Sigmoid colon (tissue), 7 donors: ENCODE data around the gene VCAN. TPM values are rescaled to one million over a fixed set of nuclear protein-coding genes. Genes with fewer than 3 reads are reported as not detected.

ENCODE experiments used
- DNase-seq: peaks from one replicate; pipeline ENCODE4 v3.0.0-alpha.2; 2019
- H3K27ac ChIP-seq, 4 donors: fragments of 200-600 bp; sonication (generic); one replicate each; pipeline ENCODE4 v1.5.1; 2016 to 2019; ENCODE audit warnings: mild to moderate bottlenecking in 1 of 4
- H3K27me3 ChIP-seq, 3 donors: fragments of 200-600 bp; sonication (generic); one replicate each; pipeline ENCODE4 v1.5.1; 2019; ENCODE audit warnings: mild to moderate bottlenecking in 1 of 3
- H3K36me3 ChIP-seq, 4 donors: fragments of 200-600 bp; sonication (generic); one replicate each; pipeline ENCODE4 v1.5.1; 2016 to 2019
- H3K4me1 ChIP-seq, 4 donors: fragments of 200-600 bp; sonication (generic); one replicate each; pipeline ENCODE4 v1.5.1; 2017 to 2019
- H3K4me3 ChIP-seq, 4 donors: fragments of 200-600 bp; sonication (generic); one replicate each; pipeline ENCODE4 v1.5.1; 2017 to 2019; ENCODE audit warnings: mild to moderate bottlenecking in 2 of 4, moderate library complexity in 1 of 4
- H3K9me3 ChIP-seq, 4 donors: fragments of 200-600 bp in 3 of 4; sonication (generic) in 3 of 4; one replicate each; pipeline versions ENCODE4 v1.5.1 to v1.6.1; 2013 to 2019
- EP300 ChIP-seq, 4 donors: sonication (generic); formaldehyde crosslinking; IDR thresholded peaks; one replicate each; pipeline ENCODE4 v1.6.1; 2017; ENCODE audit warnings: antibody characterized with exemption in 4 of 4
- POLR2A ChIP-seq, 2 donors: fragments of 450-650 bp; IDR thresholded peaks; one replicate each; pipeline ENCODE4 v1.6.1; 2016; ENCODE audit warnings: antibody characterized with exemption in 2 of 2, mild to moderate bottlenecking in 2 of 2, moderate library complexity in 2 of 2
- POLR2AphosphoS5 ChIP-seq, 4 donors: sonication (generic); formaldehyde crosslinking; IDR thresholded peaks; one replicate each; pipeline ENCODE4 v1.6.1; 2017; ENCODE audit warnings: antibody characterized with exemption in 4 of 4
- WGBS, 2 donors: extraction: QIAGEN DNeasy Blood & Tissue Kit; methylation state at CpG; one replicate each; pipeline ENCODE4 v1.1.7; 2013; 5-methylcytosine and 5-hydroxymethylcytosine counted together
- intact Hi-C: fragments of 100-400 bp; cut with DNase I; formaldehyde crosslinking; loops from one replicate; pipeline ENCODE4 v1.15.1; 2023
- polyA plus RNA-seq, 3 donors: library from polyadenylated mRNA; stranded (reverse); fragments of 200-250 nt; gene quantifications; one replicate each; pipeline ENCODE4 v1.2.3, GENCODE V29; 2013
- total RNA-seq, 4 donors: library from RNA; depleted of rRNA; stranded (reverse); fragments of >200 nt; gene quantifications; one replicate each; pipeline ENCODE4 v1.1.0, GENCODE V29; 2016
- TF ChIP-seq, protein P1 (sequence below), 4 experiments: fragments of 450-650 bp in 3 of 4; fragments of 200-600 bp in 1 of 4; IDR thresholded peaks; one replicate each; pipeline ENCODE4 v1.5.1; 2016 to 2019; ENCODE audit warnings: antibody characterized with exemption in 4 of 4, mild to moderate bottlenecking in 3 of 4, moderate library complexity in 2 of 4
- donor health status: healthy with polysubstance abuse.
- donor health status: Bipolar disorder and iron deficiency.
- donor health status: healthy.

Gene VCAN
- total and polyA plus RNA-seq, 7 donors: 0.69 to 115 (median 37.5) TPM

DNA sequence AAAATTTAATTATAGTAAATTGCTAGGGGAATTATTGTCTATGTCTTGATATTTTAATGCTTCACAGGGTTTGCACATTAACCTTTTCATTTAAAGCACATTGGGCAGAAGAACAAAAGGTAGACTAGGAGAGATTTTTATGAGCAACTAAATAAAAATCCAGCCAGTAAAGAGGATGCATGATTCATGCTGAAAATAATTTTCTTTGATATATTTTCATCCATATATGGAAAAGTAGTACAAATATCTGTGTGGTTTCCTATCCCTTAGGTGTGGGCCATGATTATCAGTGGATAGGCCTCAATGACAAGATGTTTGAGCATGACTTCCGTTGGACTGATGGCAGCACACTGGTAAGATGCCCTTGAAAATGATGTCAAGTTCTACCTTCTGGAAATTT, 83.1 kb downstream of the VCAN start:
- WGBS, 2 donors: 88 to 91% methylated on average over 1 of the region's 1 CpG
- no peak for DNase-seq
- intact Hi-C loops: no loop called here
- TF ChIP-seq POLR2A (IDR thresholded peaks at IDR 0.05) (no peak), EP300 (IDR thresholded peaks at IDR 0.05) (no peak), POLR2AphosphoS5 (IDR thresholded peaks at IDR 0.05) (no peak)
- TF ChIP-seq, protein P1, sequence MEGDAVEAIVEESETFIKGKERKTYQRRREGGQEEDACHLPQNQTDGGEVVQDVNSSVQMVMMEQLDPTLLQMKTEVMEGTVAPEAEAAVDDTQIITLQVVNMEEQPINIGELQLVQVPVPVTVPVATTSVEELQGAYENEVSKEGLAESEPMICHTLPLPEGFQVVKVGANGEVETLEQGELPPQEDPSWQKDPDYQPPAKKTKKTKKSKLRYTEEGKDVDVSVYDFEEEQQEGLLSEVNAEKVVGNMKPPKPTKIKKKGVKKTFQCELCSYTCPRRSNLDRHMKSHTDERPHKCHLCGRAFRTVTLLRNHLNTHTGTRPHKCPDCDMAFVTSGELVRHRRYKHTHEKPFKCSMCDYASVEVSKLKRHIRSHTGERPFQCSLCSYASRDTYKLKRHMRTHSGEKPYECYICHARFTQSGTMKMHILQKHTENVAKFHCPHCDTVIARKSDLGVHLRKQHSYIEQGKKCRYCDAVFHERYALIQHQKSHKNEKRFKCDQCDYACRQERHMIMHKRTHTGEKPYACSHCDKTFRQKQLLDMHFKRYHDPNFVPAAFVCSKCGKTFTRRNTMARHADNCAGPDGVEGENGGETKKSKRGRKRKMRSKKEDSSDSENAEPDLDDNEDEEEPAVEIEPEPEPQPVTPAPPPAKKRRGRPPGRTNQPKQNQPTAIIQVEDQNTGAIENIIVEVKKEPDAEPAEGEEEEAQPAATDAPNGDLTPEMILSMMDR (IDR thresholded peaks at IDR 0.05): no peak
- Histone ChIP-seq H3K9me3 (no peaks in the 10 kb centered on the region), H3K4me3 (no peak overlapping the region), H3K27ac (no peak overlapping the region), H3K27me3 (no peaks in the 10 kb centered on the region), H3K36me3 (no peaks in the 10 kb centered on the region), H3K4me1 (peaks cover 0 to 15% (median 7%) of the 10 kb centered on the region in 4 donors)

DNA sequence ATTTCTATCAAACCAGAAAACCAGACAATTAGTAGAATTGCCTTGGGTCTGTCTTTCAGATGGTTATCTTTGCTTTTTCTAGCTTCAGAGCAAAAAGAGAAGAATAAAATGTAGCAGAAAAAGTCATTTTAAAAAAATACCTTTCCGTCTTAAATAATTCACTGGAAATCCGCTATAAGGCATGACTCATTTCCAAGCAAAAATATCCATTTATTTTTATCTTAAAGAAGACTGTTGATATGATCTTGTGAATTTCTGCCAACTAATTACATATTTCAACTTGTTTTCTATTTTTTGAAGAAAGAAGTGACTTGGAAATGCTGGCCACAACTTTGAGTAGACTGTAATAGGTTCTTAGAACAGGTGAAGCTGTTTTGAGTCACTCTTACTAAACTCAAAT, 83.7 kb downstream of the VCAN start:
- Histone ChIP-seq H3K9me3 (no peaks in the 10 kb centered on the region), H3K4me3 (no peak overlapping the region), H3K27ac (no peak overlapping the region), H3K27me3 (no peaks in the 10 kb centered on the region), H3K36me3 (no peaks in the 10 kb centered on the region), H3K4me1 (peaks cover 0 to 15% (median 7%) of the 10 kb centered on the region in 4 donors)
- intact Hi-C loops: no loop called here
- DNase-seq: no peak
- WGBS, 2 donors: 94 to 95% methylated on average over 2 of the region's 2 CpGs
- TF ChIP-seq EP300 (IDR thresholded peaks at IDR 0.05) (no peak), POLR2AphosphoS5 (IDR thresholded peaks at IDR 0.05) (no peak), POLR2A (IDR thresholded peaks at IDR 0.05) (no peak)
- TF ChIP-seq, protein P1 (IDR thresholded peaks at IDR 0.05): no peak

DNA sequence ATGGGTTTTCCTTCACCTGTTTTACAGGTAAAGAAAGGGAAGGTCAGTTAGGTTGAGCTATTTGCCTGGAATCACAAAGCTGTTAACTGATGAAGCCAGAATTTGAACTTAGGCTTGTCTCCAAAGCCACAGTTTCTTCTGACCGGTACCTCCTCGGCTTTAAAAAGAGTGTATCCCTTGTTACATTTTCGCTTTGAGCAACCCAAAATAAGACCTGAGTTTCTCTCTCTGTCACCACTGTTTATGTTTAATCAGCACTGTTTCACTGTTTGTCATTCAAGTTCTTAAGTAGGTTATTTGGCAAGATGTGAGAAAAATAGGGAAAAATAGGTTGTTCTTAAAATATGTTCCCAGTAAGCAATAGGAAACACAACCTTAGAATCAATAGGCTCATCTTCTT, 84.6 kb downstream of the VCAN start:
- H3K9me3 ChIP-seq: no peaks in the 10 kb centered on the region
- peaks cover 0 to 15% (median 7%) of the 10 kb centered on the region in 4 donors for H3K4me1 ChIP-seq
- WGBS, 2 donors: 72 to 79% methylated on average over 3 of the region's 3 CpGs
- H3K4me3 ChIP-seq: no peak overlapping the region
- H3K36me3 ChIP-seq: no peaks in the 10 kb centered on the region
- DNase-seq: no peak
- TF ChIP-seq EP300 (IDR thresholded peaks at IDR 0.05) (no peak), POLR2A (IDR thresholded peaks at IDR 0.05) (no peak), POLR2AphosphoS5 (IDR thresholded peaks at IDR 0.05) (no peak)
- TF ChIP-seq, protein P1 (IDR thresholded peaks at IDR 0.05): no peak
- H3K27me3 ChIP-seq: no peaks in the 10 kb centered on the region
- H3K27ac ChIP-seq: no peak overlapping the region
- intact Hi-C loops: no loop called here

DNA sequence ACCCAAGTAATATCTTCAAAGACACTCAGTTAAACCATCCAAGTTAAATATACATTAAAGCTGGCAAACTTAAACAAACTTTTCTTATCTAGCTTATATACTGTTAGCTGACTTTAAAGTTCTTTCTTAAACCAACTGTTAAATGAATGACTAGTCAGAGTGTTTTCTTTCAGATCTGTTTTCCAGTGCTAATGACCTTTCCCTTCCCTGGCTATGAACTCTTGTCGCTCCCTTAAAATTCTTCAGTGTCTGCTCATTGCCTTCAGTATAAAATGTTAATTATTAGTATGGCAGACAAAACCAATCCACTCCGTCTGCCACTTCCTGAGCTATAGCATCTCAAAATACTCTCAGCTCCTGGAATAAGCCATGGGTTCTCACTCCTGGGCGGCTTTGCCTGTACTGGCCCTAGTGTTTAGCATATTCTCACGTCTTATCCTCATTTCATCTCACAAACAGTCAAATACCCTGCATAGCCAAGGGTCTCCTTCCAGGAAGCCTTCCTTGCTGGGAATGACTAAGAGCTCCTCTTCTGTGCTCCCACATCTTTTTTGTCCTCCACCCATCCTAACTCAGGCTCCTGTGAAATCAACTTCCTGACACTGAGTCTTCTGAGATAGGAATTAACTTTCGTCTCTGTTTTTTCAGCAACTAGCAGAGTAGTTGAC, 87.7 kb downstream of the VCAN start:
- Histone ChIP-seq H3K4me1 (no peaks in the 10 kb centered on the region), H3K27me3 (no peaks in the 10 kb centered on the region), H3K4me3 (no peak overlapping the region), H3K27ac (no peak overlapping the region), H3K9me3 (no peaks in the 10 kb centered on the region), H3K36me3 (no peaks in the 10 kb centered on the region)
- no peak for DNase-seq
- intact Hi-C loops: no loop called here
- TF ChIP-seq, protein P1 (IDR thresholded peaks at IDR 0.05): no peak
- 39 to 68% methylated on average over 5 of the region's 5 CpGs for WGBS, 2 donors
